ENCODE measurements around the gene AFAP1.

AFAP1 gene

GRCh38 chr4:7799736-7800135 lies 139.9 kb downstream of the AFAP1 start:
- Histone ChIP-seq H3K36me3 (ENCODE audit: control insufficient read depth in 2 of 2, insufficient read depth in 1 of 2, low read length in 2 of 2) (peaks cover 0 to 37% of the 10 kb centered on the region in 2 experiments; a peak in 1 of 3 replicates), H3K4me1 (ENCODE audit: control insufficient read depth, insufficient read depth, low read length) (no peaks in the 10 kb centered on the region), H3K9me3 (ENCODE audit: control insufficient read depth, insufficient read depth, low read depth, low read length) (no peaks in the 10 kb centered on the region), H3K27ac (ENCODE audit: extremely low read depth, low read depth, low read length) (no peak overlapping the region), H3K4me3 (ENCODE audit: low read depth, low read length) (no peak overlapping the region)
- CTCF ChIA-PET: interaction anchor here (1.3 kb wide), 1 partner anchor 130 kb away, joined by 4 read pairs; no protein-coding TSS in a partner anchor
- TF ChIP-seq ZSCAN30 (tag by site-specific recombination; IDR thresholded peaks at IDR 0.05): no peak
- TF ChIP-seq ZNF362 (tag by site-specific recombination; IDR thresholded peaks at IDR 0.05): no peak
- no peak for TF ChIP-seq KLF8 (tag by site-specific recombination; IDR thresholded peaks at IDR 0.05)
- TF ChIP-seq YY1 (tag by site-specific recombination; IDR thresholded peaks at IDR 0.05): no peak
- POLR2A ChIA-PET: no interaction called here

GRCh38 chr4:7799306-7799705 lies 140.4 kb downstream of the AFAP1 start:
- ChIA-PET POLR2A (no interaction called here), CTCF (no interaction called here)
- Histone ChIP-seq H3K27ac (ENCODE audit: extremely low read depth, low read depth, low read length) (no peak overlapping the region), H3K4me1 (ENCODE audit: control insufficient read depth, insufficient read depth, low read length) (no peaks in the 10 kb centered on the region), H3K36me3 (ENCODE audit: control insufficient read depth in 2 of 2, insufficient read depth in 1 of 2, low read length in 2 of 2) (peaks cover 0 to 37% of the 10 kb centered on the region in 2 experiments; a peak in 1 of 3 replicates), H3K9me3 (ENCODE audit: control insufficient read depth, insufficient read depth, low read depth, low read length) (no peaks in the 10 kb centered on the region), H3K4me3 (ENCODE audit: low read depth, low read length) (no peak overlapping the region)
- TF ChIP-seq ZSCAN16 (tag by site-specific recombination; IDR thresholded peaks at IDR 0.05) (no peak), ZNF701 (tag by site-specific recombination; IDR thresholded peaks at IDR 0.05) (no peak), KLF9 (tag by site-specific recombination; IDR thresholded peaks at IDR 0.05; ENCODE audit: low read depth) (no peak), SCRT2 (tag by site-specific recombination; IDR thresholded peaks at IDR 0.05) (no peak), ZNF510 (tag by site-specific recombination; IDR thresholded peaks at IDR 0.05; ENCODE audit: insufficient replicate concordance) (no peak), SP2 (tag by site-specific recombination; IDR thresholded peaks at IDR 0.05) (no peak), ZNF132 (tag by site-specific recombination; IDR thresholded peaks at IDR 0.05; ENCODE audit: borderline replicate concordance) (no peak), ZNF624 (tag by site-specific recombination; IDR thresholded peaks at IDR 0.05) (no peak), ZNF394 (tag by site-specific recombination; IDR thresholded peaks at IDR 0.05; ENCODE audit: borderline replicate concordance) (no peak), ZNF404 (tag by site-specific recombination; IDR thresholded peaks at IDR 0.05) (no peak), ZNF645 (tag by site-specific recombination; IDR thresholded peaks at IDR 0.05) (no peak), ZBTB49 (tag by site-specific recombination; IDR thresholded peaks at IDR 0.05; ENCODE audit: low read depth) (no peak), RBAK (tag by site-specific recombination; IDR thresholded peaks at IDR 0.05) (no peak), ZNF324 (tag by site-specific recombination; IDR thresholded peaks at IDR 0.05) (no peak), ZNF670 (tag by site-specific recombination; IDR thresholded peaks at IDR 0.05; ENCODE audit: low read depth) (no peak), HOXD13 (CRISPR knock-in tag; IDR thresholded peaks at IDR 0.05; ENCODE audit: borderline replicate concordance) (no peak), SCRT1 (tag by site-specific recombination; IDR thresholded peaks at IDR 0.05; ENCODE audit: borderline replicate concordance) (no peak), SP3 (tag by site-specific recombination; IDR thresholded peaks at IDR 0.05) (no peak)
